NCI-H1417 (cell line): Measurements from ENCODE around the gene PTK6.
"Not testable (repeated sequence)": the region's sequence is repeated elsewhere in the genome, so short reads cannot be mapped to it uniquely, and the experiment has no call there.

Source experiments
- DNase-seq, 3 experiments: peaks; one replicate each; lab custom pipeline; 2025; lab: John Stamatoyannopoulos, UW

Gene PTK6

DNA sequence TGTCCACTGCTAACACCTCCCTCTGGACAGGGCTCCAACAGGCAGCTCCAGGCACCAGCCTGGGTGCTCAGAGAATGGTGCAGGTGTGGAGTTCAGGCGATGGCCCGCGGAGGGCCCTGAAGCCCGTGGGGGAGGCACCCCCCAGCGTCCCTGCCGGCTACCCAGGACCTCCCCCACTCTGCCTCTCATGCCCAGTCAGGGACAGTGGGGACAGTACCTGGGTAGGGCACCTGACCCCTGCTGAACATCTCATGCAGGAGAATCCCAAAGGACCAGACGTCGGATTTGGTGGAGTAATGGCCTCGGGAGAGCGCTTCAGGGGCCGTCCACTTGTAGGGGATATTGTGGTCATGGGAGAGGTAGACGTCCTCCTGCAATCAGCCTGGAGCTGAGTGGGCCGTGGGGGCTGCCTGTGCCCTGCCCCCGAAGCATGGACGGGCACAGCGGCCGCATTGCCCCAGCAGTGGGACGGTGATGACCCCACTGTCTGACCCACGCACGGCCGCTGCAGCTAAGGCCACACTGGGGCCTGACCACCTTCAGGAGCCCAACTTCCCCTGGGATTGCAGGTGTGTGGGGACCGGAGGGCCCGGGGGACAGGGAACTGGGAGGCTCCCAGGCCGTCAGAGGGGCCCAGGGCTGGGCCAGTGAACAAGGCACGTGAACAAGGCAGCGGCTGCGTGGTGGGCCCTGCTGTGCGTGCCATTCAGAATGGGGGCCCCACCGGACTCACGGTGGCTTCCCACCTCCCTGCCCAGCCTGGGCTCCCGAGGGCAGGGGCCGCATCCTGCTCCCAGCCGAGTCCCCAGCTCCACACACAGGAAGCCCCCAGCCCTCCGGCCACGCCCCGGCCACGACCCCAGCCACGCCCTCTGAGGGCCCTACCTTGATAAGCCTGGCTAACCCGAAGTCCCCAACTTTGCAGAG lies 7.1 kb downstream of the PTK6 start:
- no peak for DNase-seq

DNA sequence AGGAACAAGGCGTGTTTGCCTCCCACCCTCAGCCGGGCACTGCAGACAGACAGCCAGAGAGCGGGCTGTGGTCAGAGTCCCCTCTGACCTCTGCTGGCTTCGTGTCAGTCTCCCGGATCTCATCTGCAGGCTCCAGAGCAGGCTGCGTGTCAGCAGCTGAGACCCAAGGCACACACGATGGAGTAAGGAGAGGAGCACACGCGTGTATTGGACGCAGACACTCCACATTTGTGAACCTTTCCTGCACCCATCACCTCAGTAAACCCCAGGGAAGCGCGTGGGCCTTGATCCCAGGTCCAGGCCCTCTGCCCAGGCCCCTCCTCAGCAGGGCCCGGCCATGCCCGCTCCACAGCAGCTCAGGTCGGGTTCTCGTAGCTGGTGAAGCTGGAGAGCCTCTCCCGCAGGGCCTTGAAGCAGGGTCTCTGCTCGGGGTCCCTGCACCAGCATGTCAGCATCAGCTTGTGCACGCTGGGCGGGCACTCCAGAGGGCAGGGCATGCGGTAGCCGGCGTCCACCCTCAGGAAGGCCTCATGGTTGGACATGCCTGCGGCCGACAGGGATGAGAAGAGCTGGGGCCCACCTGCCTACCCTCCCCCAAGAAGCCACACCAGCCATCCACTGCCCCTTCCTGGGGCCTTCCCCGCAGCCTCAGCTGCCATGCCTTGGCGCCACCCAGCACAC lies 7.9 kb downstream of the PTK6 start:
- no peak for DNase-seq

DNA sequence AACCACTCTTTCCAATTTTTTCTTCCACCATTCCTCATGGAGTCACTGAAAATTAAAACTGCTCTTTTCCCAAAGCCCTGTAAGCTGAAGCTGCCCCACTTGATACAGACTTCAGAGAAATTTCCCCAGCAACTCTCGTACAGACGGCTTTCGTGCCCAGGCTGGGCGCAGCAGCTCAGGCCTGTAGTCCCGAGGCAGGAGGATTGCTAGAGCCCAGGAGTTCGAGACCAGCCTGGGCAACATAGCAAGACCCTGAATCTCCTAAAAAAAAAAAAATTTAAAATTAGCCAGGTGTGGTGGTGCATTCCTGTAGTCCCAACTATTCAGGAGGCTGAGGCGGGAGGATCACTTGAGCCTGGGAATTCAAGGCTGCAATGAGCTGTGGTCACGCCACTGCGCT lies 10.0 kb downstream of the PTK6 start:
- DNase-seq: no peak

DNA sequence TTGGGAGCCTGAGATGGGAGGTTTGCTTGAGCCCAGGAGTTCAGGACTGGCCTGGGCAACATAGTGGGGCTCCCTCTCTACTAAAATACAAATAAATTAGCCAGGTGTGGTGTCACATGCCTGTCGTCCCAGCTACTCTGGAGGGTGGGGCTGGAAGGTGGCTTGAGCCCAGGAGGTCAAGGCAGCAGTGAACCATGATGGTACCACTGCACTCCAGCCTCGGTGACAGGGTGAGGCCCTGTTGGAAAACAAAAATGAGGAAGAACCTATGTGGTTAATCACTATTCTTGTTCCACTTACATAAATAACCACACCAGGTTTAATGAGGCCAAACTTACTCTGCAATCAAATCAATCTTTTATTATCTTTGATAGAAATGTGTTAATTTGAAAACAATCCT lies 11.2 kb downstream of the PTK6 start:
- DNase-seq: no peak

DNA sequence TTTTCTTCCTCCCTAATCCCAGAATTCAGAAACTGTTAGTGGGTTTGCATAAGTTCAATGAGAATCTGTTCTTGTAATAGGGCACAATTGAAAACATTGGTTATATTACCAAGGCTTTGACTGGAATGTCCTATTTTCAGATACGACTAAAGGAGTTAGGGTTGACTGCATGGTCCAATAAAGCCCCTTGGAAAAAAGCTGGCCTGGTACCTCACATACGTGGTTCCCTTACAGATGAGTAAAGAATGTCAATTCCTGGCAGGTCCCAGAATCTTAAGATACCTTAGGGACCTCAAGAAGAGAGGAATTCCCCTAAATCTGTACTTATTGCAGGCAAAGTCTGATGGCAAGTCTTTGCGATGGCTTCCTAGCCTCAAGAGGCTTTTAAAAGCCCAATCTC lies 12.0 kb downstream of the PTK6 start:
- DNase-seq: no peak

DNA sequence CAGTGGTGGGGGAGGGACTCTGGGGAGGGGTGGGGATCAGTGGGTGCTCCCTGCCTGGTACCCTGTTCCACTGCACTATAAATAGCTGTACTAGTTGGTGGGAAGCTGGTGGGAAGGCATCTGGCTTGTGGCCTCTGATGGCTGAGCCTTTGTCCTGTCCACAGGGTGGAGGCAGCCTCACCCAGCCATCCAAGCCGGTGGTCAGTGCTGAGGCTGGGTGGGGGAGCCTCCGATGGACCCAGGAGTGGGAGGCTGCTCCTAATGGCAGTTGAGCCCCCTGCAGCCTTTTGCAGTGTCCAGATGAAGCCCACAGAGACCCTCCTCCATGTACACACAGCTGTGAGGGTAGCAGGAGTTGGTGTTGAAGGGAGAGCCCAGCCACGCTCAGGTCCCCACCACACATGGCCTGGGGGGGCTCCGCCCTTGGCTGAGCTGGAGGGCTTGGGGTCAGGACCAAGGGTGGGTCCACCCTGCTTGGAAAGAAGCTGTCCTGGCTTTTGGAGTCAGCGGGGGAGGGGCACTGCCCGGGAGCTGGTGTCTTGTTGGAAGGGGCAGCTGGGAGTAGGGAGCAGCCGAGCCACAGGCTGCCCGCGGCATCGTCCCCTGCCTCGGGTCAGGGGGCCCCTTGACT lies 14.1 kb downstream of the PTK6 start:
- DNase-seq: no peak

DNA sequence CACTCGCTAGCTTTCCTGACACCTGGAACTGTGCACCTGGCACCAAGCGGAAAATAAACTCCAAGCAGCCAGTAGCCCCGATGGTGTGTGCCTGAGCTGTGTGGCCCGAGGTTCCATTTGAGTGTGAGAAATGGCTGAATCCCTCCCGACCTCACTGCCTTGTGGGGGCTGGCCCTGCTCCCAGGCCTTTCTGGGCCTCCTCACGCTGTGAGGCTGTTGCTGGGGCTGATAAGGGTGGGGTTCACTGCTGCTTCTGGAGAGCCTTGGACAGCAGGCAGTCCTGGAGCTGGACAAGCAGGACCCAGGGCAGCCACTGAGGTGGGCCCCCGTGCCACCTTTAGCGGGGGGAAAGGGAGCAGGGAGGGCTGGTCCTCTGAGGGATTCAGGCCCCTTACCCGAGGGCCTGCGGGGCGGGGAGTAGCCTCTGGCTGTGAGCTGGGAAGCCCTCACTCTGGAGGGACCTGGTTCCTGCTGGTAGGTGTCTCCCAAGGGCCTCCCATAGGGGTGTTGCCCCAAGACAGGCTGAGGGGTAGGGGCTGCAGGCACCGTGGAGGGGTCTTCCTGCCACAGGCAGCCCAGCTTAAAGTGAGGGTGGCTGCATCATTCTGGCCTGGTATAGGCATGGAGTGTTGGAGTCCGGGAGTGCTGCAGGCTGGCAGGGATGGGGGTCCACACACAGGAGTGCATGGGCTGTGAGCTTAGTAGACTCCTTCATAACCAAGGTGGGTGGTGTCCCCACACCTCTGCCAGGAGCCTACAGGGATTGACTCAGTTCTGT lies 14.9 kb downstream of the PTK6 start:
- no peak for DNase-seq

DNA sequence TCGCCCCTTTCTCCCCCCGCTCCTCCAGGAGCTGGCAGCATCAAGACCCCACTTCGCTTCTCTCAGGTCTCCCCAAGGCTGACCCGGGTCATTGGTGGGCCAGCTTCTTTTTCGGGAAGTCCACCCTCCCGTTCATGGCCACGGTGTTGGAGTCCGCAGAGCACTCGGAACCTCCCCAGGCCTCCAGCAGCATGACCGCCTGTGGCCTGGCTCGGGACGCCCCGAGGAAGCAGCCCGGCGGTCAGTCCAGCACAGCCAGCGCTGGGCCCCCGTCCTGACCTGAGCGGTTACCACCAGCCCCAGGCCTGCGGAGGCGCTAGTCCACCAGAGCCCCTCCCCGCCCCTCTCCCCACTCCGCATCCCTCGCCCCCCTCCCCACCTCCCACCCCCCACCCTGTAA lies 15.6 kb downstream of the PTK6 start:
- no peak for DNase-seq

DNA sequence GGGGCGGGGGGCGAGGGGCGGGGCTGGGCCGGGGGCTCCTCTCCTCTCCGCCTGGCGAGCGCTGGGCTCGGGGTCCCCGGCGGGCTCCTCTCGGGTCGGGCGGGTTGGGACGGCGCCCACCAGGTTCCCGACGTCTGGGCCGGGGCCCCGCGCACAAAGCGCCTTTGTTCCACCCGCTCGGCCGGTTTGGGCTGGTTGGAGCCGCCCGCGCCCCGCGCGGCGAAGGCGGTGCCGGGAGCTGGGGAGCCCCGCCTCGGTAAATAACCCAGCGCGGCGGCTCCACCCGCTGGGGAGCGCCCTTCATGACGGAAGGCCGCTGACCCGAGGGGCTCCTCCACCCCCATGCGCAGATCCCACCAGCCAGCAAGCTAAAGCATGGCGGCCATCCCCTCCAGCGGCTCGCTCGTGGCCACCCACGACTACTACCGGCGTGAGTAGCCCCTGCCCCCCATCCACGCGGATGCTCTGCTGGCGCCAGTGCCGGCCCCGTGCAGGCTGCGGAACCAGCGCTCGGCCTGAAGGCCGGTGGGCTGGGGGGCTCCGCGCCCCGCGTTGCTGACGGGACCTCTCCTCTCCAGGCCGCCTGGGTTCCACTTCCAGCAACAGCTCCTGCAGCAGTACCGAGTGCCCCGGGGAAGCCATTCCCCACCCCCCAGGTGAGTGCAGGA lies 16.1 kb downstream of the PTK6 start:
- DNase-seq: peak; percentile 76 to 85 (median 83)

DNA sequence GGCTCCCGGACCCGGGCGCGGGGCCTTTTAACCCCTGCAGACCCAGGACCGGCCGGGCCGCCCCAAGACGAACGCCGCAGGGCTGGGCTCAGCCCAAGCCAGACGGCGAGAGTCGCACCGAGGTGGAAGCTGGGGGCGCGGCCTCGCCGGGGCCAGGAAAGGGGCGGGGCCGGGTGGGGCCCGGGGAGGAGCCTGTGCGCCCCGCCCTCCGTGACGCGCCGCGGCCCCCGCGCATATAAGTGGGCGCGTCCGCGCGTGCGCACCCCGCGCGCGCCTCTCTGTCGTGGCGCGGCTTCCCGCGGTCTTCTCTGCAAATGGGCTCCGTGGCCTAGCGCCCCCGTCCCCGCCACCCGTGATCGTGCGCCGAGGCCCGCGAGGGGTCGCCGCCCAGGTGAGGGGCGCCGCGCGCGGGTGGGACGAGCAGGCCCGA lies 16.7 kb downstream of the PTK6 start, which contains the start of gene PPDPF:
TSS of gene PPDPF (plus strand) at position 262 of the 430 bp plus-strand sequence. CDS start 544 bp downstream, outside the sequence.
- DNase-seq: peak; percentile 90 to 92 (median 90)

DNA sequence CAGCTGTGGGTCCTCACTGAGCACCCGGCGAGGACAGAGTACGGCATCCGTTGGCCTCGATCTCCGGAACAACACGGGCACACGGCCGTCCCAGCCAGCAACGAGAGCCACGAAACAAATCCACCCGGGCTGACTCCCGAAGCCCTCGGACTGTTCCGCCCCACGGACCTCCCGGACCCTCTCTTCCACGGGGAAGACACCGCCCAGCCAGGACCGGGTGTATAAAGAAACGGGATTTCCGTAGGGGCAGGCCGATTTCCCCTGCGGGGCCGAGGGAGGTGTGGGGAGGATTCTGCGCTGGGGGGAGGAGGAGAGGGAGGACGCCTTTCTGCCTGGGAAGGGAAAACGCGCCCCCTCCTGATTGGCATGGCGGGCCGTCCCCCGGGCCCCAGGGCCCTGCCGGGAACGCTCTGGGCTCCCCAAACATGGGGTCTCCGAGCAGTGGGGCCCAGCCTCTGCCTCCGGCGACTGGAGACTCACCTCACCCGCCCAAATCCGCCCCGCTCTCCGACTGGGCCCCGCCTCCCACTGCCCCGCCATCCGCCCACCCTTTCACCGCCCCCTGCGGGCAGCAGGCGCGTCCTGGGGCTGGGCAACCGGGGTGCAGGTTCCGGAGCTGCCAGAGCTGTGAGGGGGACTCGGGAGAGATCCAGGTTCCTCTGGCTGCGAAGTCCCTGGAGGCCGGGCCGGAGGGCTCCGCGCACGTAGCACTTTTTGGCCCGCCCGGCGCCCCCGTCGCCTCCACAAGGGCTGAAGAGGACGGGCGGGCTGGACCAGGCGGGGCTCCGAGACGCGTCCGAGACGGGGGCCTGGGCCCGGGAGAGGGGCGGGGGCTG lies 17.3 kb downstream of the PTK6 start:
- DNase-seq: peak; percentile 39 to 89 (median 89)

DNA sequence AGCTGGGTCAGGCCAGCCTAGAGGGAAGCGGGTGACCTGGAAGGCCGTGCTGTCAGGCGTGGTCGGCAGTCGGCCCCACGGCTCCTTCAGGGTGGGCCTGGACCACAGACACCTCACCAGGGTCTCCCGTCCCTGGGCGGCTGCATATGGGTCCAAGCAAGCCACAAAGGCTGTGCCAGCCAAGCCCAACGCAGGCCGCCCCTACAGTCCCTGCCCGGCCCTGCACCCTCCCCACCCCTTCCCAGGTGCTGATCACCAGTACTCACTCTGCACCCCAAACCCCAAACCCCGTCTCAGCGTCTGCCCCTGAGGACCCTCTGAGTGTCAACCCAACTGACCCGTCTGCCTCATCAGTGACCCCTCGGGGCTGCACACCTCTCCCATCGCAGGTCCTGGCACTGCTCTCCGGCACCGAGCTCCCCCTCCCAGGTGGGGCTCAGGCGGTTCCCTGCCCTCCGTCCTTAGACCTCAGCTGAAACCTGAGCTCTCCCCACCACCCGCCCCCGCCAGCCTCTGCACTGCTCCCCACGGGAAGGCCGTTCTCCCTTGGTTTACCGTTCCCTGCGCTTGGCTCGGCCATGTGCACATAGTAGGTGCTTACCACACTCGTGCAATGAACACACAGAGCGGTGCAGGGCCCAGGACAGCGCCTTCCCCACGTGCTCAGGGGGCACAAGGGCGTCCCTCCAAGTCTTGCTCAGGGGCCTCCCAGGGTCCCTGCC lies 18.1 kb downstream of the PTK6 start:
- no peak for DNase-seq

DNA sequence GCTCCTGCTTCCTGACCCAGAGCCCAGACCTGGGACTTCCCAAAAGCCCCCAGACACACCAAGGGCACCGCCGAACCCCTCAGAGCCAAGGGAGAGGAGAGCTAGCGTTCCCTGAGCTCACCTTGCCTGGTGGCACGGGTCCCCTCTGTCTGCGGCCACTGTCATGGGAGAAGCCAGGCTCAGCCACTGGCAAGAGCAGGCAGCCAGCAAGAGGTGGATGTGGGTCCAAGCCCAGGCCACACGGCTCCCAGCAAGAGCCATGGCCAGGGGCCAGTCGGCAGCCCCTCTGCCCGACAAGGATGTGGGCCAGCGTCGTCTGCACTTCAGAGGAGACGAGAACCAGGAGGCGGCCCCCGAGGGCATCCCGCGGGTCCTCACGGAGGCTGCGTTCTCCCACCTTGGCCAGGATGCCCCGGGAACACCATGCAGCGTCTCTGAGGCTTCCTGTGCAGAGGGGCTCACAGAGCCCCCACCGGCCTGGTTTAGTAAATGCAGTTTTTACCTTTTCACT lies 18.8 kb downstream of the PTK6 start:
- DNase-seq: no peak

DNA sequence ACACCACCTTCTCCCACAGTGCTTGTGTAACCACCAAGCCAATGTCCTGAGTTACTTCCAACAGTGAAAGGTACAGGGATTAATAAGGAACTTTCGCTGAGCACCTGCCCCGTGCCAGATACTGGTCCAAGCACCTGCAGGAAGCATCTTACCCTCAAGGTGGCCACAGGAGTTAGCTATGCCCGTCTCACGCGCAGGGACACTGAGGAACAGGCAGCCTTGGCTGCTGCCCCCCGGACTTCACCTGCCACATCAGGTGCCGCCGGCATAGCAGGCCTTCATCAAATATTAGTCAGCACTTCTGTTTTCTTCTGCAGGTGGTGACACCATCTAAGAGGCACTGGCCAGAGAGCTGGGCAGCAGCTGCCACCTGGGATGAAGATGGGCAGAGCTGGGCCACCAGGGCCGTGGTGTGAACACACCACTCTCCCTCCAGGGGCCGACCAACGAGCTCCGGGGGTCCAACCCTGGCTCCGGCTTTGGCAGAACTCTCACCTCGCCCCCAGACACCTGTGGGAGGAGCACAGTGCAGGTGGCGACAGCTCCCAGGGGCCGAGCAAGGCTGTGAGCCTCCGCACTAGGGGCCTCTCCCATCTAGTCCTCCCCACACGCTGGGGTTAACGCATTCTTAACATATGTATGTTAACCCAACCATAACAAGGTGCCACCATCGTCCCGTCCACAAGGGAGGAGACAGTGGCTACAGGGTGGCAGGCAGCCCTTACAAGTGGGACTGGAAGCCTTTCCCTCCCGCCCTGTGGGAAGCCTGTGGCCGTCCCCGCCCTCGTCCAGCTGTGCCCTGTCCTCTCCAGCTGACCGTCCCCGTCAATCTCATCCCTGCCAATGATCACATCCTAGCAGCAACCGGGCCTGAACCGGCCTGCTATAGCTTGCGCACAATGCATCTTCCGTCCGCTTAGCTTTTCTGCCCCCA lies 19.5 kb downstream of the PTK6 start:
- DNase-seq: no peak

DNA sequence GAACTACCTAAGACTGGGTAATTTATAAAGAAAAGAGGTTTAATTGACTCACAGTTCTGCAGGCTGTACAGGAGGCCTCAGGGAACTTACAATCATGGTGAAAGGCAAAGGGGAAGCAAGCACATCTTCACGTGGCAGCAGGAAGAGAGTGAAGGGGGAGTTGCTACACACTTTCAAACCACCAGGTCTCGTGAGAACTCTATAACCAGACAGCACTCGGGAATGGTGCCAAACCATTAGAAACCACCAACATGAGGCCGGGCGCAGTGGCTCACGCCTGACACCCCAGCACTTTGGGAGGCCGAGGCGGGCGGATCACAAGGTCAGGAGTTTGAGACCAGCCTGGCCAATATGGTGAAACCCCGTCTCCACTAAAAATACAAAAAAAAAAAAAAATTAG lies 22.7 kb downstream of the PTK6 start:
- DNase-seq: not testable (repeated sequence)

DNA sequence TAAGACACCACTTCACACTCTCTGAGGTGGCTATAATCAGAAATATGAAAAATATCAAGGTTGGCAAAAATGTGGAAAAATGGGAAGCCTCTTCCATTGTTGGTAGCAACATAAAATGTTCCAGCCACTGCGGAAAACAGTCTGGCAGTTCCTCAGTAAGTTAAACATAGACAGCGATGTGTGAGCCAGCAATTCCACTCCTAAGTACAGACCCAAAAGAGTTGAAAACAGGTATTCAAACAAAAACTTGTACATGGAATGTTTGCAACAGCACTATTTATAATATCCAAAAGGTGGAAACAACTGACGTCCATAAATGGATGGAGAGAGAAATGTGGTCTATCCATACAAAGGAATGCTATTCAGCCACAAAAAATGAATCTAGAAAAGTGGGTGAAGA lies 24.0 kb downstream of the PTK6 start:
- DNase-seq: no peak

DNA sequence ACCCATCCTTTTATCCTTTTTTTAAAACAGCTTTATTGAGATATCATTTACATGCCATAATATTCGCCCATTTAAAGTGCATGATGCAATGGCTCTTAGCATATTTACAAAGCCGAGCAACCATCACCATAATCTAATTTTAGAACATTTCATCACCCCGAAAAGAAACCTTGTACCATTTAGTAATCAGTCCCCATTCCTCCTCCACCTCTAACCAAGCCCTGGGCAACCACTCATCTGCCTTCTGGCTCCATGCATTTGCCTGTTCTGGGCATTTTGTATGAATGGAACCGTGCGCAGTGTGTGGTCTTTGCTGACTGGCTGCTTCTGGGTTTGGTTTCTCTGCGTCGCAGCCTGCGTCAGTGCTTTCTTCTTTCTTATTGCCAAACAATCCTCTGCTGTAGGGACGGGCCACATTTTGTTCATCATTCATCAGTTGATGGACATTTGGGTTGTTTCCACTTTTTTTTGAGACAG lies 28.1 kb downstream of the PTK6 start:
- no peak for DNase-seq

DNA sequence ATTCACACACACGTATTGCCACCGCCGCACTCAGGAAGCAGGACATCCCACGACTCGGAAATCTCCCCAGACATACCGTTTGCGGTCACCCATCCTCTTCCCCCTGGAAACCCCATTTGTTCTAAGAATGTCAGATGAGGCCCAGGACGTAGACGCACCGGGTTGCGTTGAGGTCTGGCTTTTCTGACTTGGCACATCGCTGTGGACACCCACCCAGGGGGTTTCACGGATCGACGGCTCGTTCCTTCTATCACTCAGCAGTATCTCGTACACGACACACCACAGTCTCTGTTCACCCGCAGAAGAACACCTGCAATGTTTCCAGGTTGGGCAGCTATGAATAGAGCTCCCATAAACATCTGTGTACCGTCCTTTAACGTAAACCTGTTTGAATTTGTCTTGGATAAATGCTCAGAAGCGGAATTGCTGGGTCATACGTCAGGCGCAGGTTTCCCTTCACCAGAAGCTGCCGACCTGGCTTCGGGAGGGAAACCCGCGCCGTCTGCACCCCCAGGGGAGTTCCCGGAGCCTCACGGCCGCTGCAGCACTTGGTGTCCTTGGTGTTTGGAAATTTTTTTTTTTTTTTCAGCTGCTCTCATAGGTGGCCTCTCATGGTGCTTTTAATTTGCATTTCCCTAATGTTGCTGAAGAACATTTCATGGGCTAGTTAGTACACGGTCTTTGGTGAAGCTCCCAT lies 29.0 kb downstream of the PTK6 start:
- no peak for DNase-seq
